Breast epithelium (tissue), 3 donors: ENCODE data around the gene ATP2C1.
A peak's percentile ranks its signal among the peaks of the same experiment; 100 is the strongest.

Experiments
- POLR2A ChIP-seq: fragments of 450-650 bp; IDR thresholded peaks from one replicate; pipeline ENCODE4 v1.6.1; 2016; ENCODE audit warnings: antibody characterized with exemption, mild to moderate bottlenecking, moderate library complexity
- POLR2AphosphoS5 ChIP-seq, 3 donors: sonication (generic); formaldehyde crosslinking; IDR thresholded peaks; one replicate each; pipeline ENCODE4 v1.6.1; 2017; ENCODE audit warnings: antibody characterized with exemption in 3 of 3
- TF ChIP-seq, protein P1 (sequence below), 3 donors: fragments of 450-650 bp; IDR thresholded peaks; one replicate each; pipeline ENCODE4 v1.5.1; 2016 to 2017; ENCODE audit warnings: antibody characterized with exemption in 3 of 3, mild to moderate bottlenecking in 3 of 3, moderate library complexity in 3 of 3

DNA sequence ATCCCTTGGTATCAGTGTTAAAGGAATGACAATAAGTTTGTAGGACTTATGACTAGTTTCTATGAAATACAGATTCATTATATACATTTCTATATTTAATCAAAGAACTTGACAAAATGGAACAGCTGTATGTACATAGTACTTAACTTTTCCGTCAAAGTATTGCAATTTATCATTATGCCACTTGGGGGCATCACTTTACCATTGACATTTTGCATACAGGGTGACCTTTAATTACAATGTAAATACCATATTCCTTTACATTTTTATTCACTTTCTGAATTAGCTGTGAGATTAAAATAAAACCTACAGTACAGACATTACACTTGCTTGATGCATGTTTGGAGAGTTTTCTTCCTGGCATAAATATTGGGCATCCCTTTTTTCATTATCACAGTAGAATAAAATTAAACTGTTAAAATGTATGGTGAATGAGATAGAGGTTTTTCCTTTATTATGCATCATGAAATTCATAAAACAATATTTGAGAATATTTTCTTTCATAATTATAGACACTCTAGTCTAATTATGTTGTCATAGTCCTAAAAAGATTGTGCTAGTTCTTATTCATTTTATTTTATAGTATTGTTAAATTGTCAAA, 139.7 kb downstream of the ATP2C1 start:
- TF ChIP-seq, protein P1, sequence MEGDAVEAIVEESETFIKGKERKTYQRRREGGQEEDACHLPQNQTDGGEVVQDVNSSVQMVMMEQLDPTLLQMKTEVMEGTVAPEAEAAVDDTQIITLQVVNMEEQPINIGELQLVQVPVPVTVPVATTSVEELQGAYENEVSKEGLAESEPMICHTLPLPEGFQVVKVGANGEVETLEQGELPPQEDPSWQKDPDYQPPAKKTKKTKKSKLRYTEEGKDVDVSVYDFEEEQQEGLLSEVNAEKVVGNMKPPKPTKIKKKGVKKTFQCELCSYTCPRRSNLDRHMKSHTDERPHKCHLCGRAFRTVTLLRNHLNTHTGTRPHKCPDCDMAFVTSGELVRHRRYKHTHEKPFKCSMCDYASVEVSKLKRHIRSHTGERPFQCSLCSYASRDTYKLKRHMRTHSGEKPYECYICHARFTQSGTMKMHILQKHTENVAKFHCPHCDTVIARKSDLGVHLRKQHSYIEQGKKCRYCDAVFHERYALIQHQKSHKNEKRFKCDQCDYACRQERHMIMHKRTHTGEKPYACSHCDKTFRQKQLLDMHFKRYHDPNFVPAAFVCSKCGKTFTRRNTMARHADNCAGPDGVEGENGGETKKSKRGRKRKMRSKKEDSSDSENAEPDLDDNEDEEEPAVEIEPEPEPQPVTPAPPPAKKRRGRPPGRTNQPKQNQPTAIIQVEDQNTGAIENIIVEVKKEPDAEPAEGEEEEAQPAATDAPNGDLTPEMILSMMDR (IDR thresholded peaks at IDR 0.05), result peak in 2 of 3 donors; percentile 32 to 33
- TF ChIP-seq POLR2A (no peak), POLR2AphosphoS5 (IDR thresholded peaks at IDR 0.05) (no peak)
